GM23338 (cell line): ENCODE measurements around the gene DCTPP1. TPM values are rescaled to one million over a fixed set of nuclear protein-coding genes. Genes with fewer than 3 reads are reported as not detected.

Experiments
- ATAC-seq: fragments of 200-7000 bp; cut with Tn5 transposase; 3 replicates; pipeline ENCODE4 v1.9.1; 2020
- DNase-seq: peaks from one replicate; pipeline ENCODE4 v3.0.0-alpha.2; 2015; ENCODE audit warnings: low spot score
- H2AFZ ChIP-seq: fragments of 200-600 bp; sonication (generic); 2 replicates; pipeline ENCODE4 v1.8.0; 2016; ENCODE audit warnings: antibody characterized with exemption, mild to moderate bottlenecking, moderate library complexity
- H3F3A ChIP-seq: fragments of 200-600 bp; sonication (generic); replicated peaks from 2 replicates; pipeline ENCODE4 v1.8.0; 2017; ENCODE audit warnings: antibody characterized with exemption, mixed run types, low read depth
- H3K27ac ChIP-seq: fragments of 200-600 bp; sonication (generic); 2 replicates; pipeline ENCODE4 v1.6.1; 2016; ENCODE audit warnings: low read depth
- H3K27me3 ChIP-seq: fragments of 200-600 bp; sonication (generic); 2 replicates; pipeline ENCODE4 v1.8.0; 2016; ENCODE audit warnings: mild to moderate bottlenecking, mixed run types, moderate library complexity; ENCODE audit not compliant: insufficient read depth
- H3K36me3 ChIP-seq: fragments of 200-600 bp; sonication (generic); 2 replicates; pipeline ENCODE4 v1.8.0; 2016; ENCODE audit warnings: mild to moderate bottlenecking; ENCODE audit not compliant: insufficient read depth
- H3K4me1 ChIP-seq: fragments of 200-600 bp; sonication (generic); 2 replicates; pipeline ENCODE4 v1.8.0; 2016; ENCODE audit warnings: mild to moderate bottlenecking, moderate library complexity; ENCODE audit not compliant: insufficient read depth
- H3K4me2 ChIP-seq: fragments of 200-600 bp; sonication (generic); 2 replicates; pipeline ENCODE4 v1.7.1; 2017; ENCODE audit warnings: mixed run types
- H3K4me3 ChIP-seq: fragments of 200-600 bp; sonication (generic); 2 replicates; pipeline ENCODE4 v1.6.1; 2016; ENCODE audit warnings: mixed run types
- H3K79me2 ChIP-seq: fragments of 200-600 bp; sonication (generic); replicated peaks from 2 replicates; pipeline ENCODE4 v1.8.0; 2017; ENCODE audit warnings: mild to moderate bottlenecking; ENCODE audit not compliant: insufficient read depth
- H3K9me2 ChIP-seq: fragments of 200-600 bp; sonication (generic); 2 replicates; pipeline ENCODE4 v1.8.0; 2017; ENCODE audit not compliant: insufficient read depth
- H4K20me1 ChIP-seq: fragments of 200-600 bp; sonication (generic); replicated peaks from 2 replicates; pipeline ENCODE4 v1.8.0; 2017; ENCODE audit warnings: mild to moderate bottlenecking; ENCODE audit not compliant: insufficient read depth
- H3K27ac Mint-ChIP-seq: 2 replicates; pipeline ENCODE4 v1.8.0; 2020; ENCODE audit warnings: inconsistent platforms, mild to moderate bottlenecking, moderate library complexity, mixed read lengths
- H3K27me3 Mint-ChIP-seq: 3 replicates; pipeline ENCODE4 v1.8.0; 2022; ENCODE audit warnings: low read depth, mild to moderate bottlenecking, moderate library complexity, mixed read lengths, inconsistent platforms; ENCODE audit not compliant: insufficient read depth, poor library complexity
- H3K36me3 Mint-ChIP-seq: 3 replicates; pipeline ENCODE4 v1.8.0; 2021; ENCODE audit warnings: low read depth, mild to moderate bottlenecking, inconsistent platforms, moderate library complexity, mixed read lengths
- H3K4me1 Mint-ChIP-seq: 3 replicates; pipeline ENCODE4 v1.8.0; 2020; ENCODE audit warnings: mild to moderate bottlenecking, inconsistent platforms, mixed read lengths
- H3K4me3 Mint-ChIP-seq: 3 replicates; pipeline ENCODE4 v1.8.0; 2021; ENCODE audit warnings: moderate library complexity, mild to moderate bottlenecking, inconsistent platforms, mixed read lengths
- H3K9me3 Mint-ChIP-seq: 3 replicates; pipeline ENCODE4 v1.8.0; 2020; ENCODE audit warnings: moderate library complexity, mild to moderate bottlenecking, inconsistent platforms, mixed read lengths
- EZH2phosphoT487 ChIP-seq: fragments of 200-600 bp; sonication (generic); IDR thresholded peaks from one replicate; pipeline ENCODE4 v1.8.1; 2018; ENCODE audit warnings: antibody characterized with exemption; ENCODE audit not compliant: unreplicated experiment
- NANOG ChIP-seq: IDR thresholded peaks from 2 replicates; pipeline ENCODE4 v1.6.1; 2016; ENCODE audit warnings: antibody characterized with exemption, borderline replicate concordance
- STAT1 ChIP-seq: IDR thresholded peaks from one replicate; pipeline ENCODE4 v1.6.1; 2016; ENCODE audit warnings: antibody characterized with exemption; ENCODE audit not compliant: unreplicated experiment
- polyA plus RNA-seq: library from polyadenylated mRNA; unstranded; fragments of >200 nt; fragmentation: Nextera tagmentation; extraction: Ambion mirVana; gene quantifications from 2 replicates; pipeline ENCODE4 v1.2.1, GENCODE V29; 2016
- total RNA-seq: library from RNA; depleted of rRNA; stranded (reverse); fragments of >200 nt; shearing (Covaris generic); gene quantifications from 2 replicates; pipeline ENCODE4 v1.2.3, GENCODE V29; 2014
- TF ChIP-seq, protein P1 (sequence below): IDR thresholded peaks from 2 replicates; pipeline ENCODE4 v1.6.1; 2016; ENCODE audit warnings: antibody characterized with exemption
- TF ChIP-seq, protein P2 (sequence below): fragments of 250-450 bp; sonication (Bioruptor Pico); IDR thresholded peaks from 2 replicates; pipeline ENCODE4 v1.5.0; 2020; ENCODE audit warnings: mild to moderate bottlenecking, moderate library complexity

The DCTPP1 gene
- total and polyA plus RNA-seq, 2 experiments from 2014 or later = 54.1 to 58.3 TPM

DNA sequence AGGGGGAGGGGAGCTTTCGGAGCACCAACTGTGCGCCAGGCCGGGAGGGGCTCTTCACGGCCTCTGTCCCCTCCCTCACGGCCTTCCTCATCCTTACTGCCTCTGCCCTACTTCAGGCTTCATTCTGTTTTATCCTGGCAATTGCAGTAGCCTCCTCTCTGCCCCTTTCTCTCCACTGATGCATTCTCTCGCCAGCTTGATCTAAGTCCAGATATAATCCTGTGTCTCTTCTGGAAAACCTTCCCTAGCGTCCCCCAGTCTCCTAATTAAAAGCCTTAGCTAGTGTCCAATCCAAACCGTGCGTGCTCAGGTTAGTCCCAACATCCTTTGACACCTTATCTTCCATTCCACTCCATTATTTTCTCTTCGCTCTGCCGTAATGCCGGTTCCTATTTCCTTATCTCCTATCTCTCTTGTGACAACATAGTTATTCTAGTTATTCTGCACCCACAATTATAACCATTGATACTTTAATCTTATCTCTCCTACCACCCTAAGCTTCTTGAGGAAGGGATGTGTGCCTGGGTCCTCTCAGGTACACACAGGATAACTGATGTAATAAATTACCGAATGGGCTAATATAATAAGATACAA is 33.7 kb downstream of the DCTPP1 start:
- H2AFZ ChIP-seq = no peak overlapping the region
- ATAC-seq (no peak), DNase-seq (no peak)
- H3K27me3 Mint-ChIP-seq = peaks cover 17% of the 10 kb centered on the region
- peaks cover 35% of the 10 kb centered on the region for H3K36me3 Mint-ChIP-seq
- peaks cover 48% of the 10 kb centered on the region for H3F3A ChIP-seq
- TF ChIP-seq NANOG (no peak), EZH2phosphoT487 (no peak), STAT1 (no peak)
- TF ChIP-seq, protein P1, sequence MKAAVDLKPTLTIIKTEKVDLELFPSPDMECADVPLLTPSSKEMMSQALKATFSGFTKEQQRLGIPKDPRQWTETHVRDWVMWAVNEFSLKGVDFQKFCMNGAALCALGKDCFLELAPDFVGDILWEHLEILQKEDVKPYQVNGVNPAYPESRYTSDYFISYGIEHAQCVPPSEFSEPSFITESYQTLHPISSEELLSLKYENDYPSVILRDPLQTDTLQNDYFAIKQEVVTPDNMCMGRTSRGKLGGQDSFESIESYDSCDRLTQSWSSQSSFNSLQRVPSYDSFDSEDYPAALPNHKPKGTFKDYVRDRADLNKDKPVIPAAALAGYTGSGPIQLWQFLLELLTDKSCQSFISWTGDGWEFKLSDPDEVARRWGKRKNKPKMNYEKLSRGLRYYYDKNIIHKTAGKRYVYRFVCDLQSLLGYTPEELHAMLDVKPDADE = no peak
- TF ChIP-seq, protein P2, sequence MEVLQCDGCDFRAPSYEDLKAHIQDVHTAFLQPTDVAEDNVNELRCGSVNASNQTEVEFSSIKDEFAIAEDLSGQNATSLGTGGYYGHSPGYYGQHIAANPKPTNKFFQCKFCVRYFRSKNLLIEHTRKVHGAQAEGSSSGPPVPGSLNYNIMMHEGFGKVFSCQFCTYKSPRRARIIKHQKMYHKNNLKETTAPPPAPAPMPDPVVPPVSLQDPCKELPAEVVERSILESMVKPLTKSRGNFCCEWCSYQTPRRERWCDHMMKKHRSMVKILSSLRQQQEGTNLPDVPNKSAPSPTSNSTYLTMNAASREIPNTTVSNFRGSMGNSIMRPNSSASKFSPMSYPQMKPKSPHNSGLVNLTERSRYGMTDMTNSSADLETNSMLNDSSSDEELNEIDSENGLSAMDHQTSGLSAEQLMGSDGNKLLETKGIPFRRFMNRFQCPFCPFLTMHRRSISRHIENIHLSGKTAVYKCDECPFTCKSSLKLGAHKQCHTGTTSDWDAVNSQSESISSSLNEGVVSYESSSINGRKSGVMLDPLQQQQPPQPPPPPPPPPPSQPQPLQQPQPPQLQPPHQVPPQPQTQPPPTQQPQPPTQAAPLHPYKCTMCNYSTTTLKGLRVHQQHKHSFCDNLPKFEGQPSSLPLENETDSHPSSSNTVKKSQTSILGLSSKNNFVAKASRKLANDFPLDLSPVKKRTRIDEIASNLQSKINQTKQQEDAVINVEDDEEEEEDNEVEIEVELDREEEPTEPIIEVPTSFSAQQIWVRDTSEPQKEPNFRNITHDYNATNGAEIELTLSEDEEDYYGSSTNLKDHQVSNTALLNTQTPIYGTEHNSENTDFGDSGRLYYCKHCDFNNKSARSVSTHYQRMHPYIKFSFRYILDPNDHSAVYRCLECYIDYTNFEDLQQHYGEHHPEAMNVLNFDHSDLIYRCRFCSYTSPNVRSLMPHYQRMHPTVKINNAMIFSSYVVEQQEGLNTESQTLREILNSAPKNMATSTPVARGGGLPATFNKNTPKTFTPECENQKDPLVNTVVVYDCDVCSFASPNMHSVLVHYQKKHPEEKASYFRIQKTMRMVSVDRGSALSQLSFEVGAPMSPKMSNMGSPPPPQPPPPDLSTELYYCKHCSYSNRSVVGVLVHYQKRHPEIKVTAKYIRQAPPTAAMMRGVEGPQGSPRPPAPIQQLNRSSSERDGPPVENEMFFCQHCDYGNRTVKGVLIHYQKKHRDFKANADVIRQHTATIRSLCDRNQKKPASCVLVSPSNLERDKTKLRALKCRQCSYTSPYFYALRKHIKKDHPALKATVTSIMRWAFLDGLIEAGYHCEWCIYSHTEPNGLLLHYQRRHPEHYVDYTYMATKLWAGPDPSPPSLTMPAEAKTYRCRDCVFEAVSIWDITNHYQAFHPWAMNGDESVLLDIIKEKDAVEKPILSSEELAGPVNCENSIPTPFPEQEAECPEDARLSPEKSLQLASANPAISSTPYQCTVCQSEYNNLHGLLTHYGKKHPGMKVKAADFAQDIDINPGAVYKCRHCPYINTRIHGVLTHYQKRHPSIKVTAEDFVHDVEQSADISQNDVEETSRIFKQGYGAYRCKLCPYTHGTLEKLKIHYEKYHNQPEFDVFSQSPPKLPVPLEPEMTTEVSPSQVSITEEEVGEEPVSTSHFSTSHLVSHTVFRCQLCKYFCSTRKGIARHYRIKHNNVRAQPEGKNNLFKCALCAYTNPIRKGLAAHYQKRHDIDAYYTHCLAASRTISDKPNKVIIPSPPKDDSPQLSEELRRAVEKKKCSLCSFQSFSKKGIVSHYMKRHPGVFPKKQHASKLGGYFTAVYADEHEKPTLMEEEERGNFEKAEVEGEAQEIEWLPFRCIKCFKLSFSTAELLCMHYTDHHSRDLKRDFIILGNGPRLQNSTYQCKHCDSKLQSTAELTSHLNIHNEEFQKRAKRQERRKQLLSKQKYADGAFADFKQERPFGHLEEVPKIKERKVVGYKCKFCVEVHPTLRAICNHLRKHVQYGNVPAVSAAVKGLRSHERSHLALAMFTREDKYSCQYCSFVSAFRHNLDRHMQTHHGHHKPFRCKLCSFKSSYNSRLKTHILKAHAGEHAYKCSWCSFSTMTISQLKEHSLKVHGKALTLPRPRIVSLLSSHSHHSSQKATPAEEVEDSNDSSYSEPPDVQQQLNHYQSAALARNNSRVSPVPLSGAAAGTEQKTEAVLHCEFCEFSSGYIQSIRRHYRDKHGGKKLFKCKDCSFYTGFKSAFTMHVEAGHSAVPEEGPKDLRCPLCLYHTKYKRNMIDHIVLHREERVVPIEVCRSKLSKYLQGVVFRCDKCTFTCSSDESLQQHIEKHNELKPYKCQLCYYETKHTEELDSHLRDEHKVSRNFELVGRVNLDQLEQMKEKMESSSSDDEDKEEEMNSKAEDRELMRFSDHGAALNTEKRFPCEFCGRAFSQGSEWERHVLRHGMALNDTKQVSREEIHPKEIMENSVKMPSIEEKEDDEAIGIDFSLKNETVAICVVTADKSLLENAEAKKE = no peak
- H3K79me2 ChIP-seq = peaks cover 20% of the 10 kb centered on the region
- peaks cover 9% of the 10 kb centered on the region; the same call in 1 of the 2 replicates for H3K36me3 ChIP-seq
- peak overlapping the region; percentile 92 for H3K27ac ChIP-seq
- peaks cover 15% of the 10 kb centered on the region; the same call in 1 of the 2 replicates for H4K20me1 ChIP-seq
- no peaks in the 10 kb centered on the region for H3K27me3 ChIP-seq
- H3K9me3 Mint-ChIP-seq = no peaks in the 10 kb centered on the region
- peaks cover 33% of the 10 kb centered on the region for H3K4me1 ChIP-seq
- peaks cover 37% of the 10 kb centered on the region for H3K4me1 Mint-ChIP-seq
- peak overlapping the region; percentile 96 for H3K4me3 ChIP-seq
- no peaks in the 10 kb centered on the region for H3K9me2 ChIP-seq
- H3K4me2 ChIP-seq = peak overlapping the region; percentile 94
- H3K27ac Mint-ChIP-seq = peak overlapping the region; percentile 15
- peak overlapping the region; percentile 90 for H3K4me3 Mint-ChIP-seq
